ENCODE data around the gene SYCE3. TPM values are rescaled to one million over a fixed set of nuclear protein-coding genes. Genes with fewer than 3 reads are reported as not detected.

Gene SYCE3
- total RNA-seq, 1 donor: not detected

DNA sequence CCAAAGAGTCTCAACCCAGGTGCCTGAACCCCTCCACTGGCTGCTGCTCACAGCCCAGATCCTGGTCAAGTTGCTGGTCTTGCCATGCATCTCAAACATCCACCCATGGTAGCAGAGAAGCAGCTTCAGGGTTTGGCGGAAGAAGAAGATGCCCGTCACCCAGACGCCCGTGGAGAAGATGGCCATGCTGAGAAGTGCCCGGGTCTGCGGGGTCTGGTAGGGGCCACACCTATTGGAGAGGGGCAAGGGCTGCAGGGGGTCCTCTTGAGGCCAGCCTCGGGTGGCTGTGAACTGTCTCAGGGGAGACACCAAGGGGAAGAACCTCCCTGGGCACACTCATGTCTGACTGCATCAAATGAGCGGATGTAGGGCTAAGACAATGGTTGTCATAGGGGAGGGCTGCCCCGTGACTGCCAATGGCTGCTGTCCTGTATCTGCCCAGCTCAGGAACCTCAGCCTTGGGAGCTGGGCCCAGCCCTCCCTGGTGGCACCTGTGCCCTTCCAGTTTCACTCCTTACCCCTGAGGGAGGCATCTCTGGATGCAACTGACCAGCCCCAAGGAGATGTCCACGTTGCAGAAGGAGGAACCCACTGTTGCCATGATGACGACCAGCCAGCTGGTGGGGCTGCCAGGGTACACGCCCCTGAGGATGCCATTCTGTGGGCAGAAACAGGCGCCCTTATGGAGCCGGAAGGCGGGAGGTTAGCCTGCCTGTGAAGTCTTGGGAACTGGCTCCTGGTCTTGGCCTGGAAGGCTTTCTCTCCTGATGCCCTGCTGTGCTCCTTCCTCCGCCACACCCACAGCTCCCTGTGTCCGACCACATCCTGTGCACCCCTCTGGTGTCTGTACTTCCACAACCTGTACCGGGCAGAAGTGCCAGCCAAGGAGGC is 14.3 kb upstream of the SYCE3 start:
- DNase-seq (ENCODE audit: insufficient read length, low spot score, missing footprints): peak; percentile 89
- Histone ChIP-seq H3K36me3 (ENCODE audit: insufficient read depth, low read length) (peaks cover 7% of the 10 kb centered on the region), H3K27ac (ENCODE audit: low read depth, low read length) (no peak overlapping the region), H3K4me1 (ENCODE audit: insufficient read depth, low read length) (peaks cover 17% of the 10 kb centered on the region), H3K79me2 (ENCODE audit: insufficient read depth, low read length) (peaks cover 8% of the 10 kb centered on the region), H2AFZ (ENCODE audit: low read length) (no peak overlapping the region), H3K4me3 (ENCODE audit: insufficient read depth, low read length) (no peak overlapping the region), H4K20me1 (ENCODE audit: insufficient read depth, low read length) (no peaks in the 10 kb centered on the region), H3K27me3 (ENCODE audit: insufficient read depth, low read length) (no peaks in the 10 kb centered on the region), H3K4me2 (ENCODE audit: insufficient read depth, low read length) (no peak overlapping the region), H3K9me3 (ENCODE audit: low read depth, low read length) (no peaks in the 10 kb centered on the region)
- TF ChIP-seq, protein P1, sequence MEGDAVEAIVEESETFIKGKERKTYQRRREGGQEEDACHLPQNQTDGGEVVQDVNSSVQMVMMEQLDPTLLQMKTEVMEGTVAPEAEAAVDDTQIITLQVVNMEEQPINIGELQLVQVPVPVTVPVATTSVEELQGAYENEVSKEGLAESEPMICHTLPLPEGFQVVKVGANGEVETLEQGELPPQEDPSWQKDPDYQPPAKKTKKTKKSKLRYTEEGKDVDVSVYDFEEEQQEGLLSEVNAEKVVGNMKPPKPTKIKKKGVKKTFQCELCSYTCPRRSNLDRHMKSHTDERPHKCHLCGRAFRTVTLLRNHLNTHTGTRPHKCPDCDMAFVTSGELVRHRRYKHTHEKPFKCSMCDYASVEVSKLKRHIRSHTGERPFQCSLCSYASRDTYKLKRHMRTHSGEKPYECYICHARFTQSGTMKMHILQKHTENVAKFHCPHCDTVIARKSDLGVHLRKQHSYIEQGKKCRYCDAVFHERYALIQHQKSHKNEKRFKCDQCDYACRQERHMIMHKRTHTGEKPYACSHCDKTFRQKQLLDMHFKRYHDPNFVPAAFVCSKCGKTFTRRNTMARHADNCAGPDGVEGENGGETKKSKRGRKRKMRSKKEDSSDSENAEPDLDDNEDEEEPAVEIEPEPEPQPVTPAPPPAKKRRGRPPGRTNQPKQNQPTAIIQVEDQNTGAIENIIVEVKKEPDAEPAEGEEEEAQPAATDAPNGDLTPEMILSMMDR (IDR thresholded peaks at IDR 0.05; ENCODE audit: extremely low read depth, low read depth, low read length): no peak

DNA sequence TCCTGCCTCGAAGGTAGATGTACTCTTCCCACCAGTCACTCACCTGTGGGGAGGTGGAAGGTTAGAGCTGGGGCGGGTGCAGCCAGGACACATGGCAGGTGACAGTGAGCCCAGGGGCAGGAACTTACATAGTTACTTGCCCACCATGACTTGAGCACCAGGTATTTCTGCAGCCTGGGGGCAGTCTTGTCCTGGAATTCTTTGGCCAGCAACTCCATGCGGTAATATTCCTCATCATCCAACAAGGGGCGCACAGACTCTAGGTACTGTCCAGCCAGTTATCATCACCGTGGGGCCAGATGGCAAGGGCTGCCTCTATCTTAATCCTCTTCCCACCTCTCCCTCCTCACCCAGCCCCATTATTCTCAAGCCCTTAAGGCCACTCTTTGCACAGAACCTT is 13.4 kb upstream of the SYCE3 start:
- Histone ChIP-seq H3K9me3 (ENCODE audit: low read depth, low read length) (no peaks in the 10 kb centered on the region), H3K79me2 (ENCODE audit: insufficient read depth, low read length) (no peaks in the 10 kb centered on the region), H3K27ac (ENCODE audit: low read depth, low read length) (no peak overlapping the region), H2AFZ (ENCODE audit: low read length) (no peak overlapping the region), H3K36me3 (ENCODE audit: insufficient read depth, low read length) (peaks cover 7% of the 10 kb centered on the region), H3K4me2 (ENCODE audit: insufficient read depth, low read length) (no peak overlapping the region), H3K4me3 (ENCODE audit: insufficient read depth, low read length) (no peak overlapping the region), H4K20me1 (ENCODE audit: insufficient read depth, low read length) (no peaks in the 10 kb centered on the region), H3K4me1 (ENCODE audit: insufficient read depth, low read length) (peaks cover 11% of the 10 kb centered on the region), H3K27me3 (ENCODE audit: insufficient read depth, low read length) (no peaks in the 10 kb centered on the region)
- TF ChIP-seq, protein P1 (IDR thresholded peaks at IDR 0.05; ENCODE audit: extremely low read depth, low read depth, low read length): peak; percentile 41
- DNase-seq (ENCODE audit: insufficient read length, low spot score, missing footprints): peak; percentile 90

DNA sequence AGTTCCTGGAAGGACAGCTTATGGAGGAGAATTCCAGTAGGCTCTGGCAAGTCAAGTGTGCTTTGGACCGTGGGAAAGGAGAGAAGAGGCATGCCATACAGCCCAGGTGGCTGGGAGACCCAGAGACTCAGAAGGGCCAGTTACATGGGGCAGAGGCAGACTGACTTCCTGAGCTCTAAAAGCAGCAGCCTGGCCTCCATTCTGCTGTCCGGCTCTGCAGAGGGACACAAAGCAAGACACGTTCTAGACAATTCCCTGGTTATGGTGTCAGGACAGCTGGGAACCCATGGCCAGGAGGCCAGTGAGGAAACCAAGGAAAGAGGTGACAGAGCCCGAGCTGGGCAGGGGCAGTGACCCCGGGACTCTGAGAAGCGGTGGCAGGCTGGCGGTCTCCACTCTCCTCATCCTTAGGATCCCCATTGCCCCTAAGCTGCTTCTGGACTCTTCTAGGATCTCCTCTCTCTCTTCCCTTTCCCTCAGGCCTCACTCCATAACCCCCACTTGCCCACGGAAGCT is 12.8 kb upstream of the SYCE3 start:
- no peak overlapping the region for H3K4me2 ChIP-seq (ENCODE audit: insufficient read depth, low read length)
- no peaks in the 10 kb centered on the region for H4K20me1 ChIP-seq (ENCODE audit: insufficient read depth, low read length)
- H2AFZ ChIP-seq (ENCODE audit: low read length): no peak overlapping the region
- no peak overlapping the region for H3K4me3 ChIP-seq (ENCODE audit: insufficient read depth, low read length)
- TF ChIP-seq, protein P1 (IDR thresholded peaks at IDR 0.05; ENCODE audit: extremely low read depth, low read depth, low read length): no peak
- peak; percentile 80 for DNase-seq (ENCODE audit: insufficient read length, low spot score, missing footprints)
- H3K9me3 ChIP-seq (ENCODE audit: low read depth, low read length): no peaks in the 10 kb centered on the region
- peaks cover 11% of the 10 kb centered on the region for H3K4me1 ChIP-seq (ENCODE audit: insufficient read depth, low read length)
- H3K27ac ChIP-seq (ENCODE audit: low read depth, low read length): no peak overlapping the region
- no peaks in the 10 kb centered on the region for H3K27me3 ChIP-seq (ENCODE audit: insufficient read depth, low read length)
- no peaks in the 10 kb centered on the region for H3K79me2 ChIP-seq (ENCODE audit: insufficient read depth, low read length)
- peaks cover 7% of the 10 kb centered on the region for H3K36me3 ChIP-seq (ENCODE audit: insufficient read depth, low read length)

DNA sequence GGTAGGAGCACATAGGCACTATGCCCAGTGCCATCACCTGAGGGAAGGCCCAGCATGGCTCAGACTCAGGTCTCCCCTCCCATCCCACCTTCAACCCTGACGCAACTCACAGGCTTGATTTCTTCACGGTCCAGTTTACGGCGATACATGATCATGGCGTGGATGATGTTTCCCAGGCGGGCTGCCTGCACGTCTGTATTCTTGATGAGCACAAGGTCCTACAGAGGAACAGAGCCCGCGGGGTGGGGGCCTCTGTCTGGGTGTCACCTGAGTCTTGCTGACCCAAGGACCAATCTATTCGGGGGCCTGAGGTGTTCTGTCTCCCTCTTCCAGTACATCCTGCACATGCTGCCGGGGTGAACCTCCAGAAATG is 11.7 kb upstream of the SYCE3 start:
- H3K27me3 ChIP-seq (ENCODE audit: insufficient read depth, low read length): no peaks in the 10 kb centered on the region
- TF ChIP-seq, protein P1 (IDR thresholded peaks at IDR 0.05; ENCODE audit: extremely low read depth, low read depth, low read length): no peak
- peak; percentile 78 for DNase-seq (ENCODE audit: insufficient read length, low spot score, missing footprints)
- no peak overlapping the region for H2AFZ ChIP-seq (ENCODE audit: low read length)
- no peaks in the 10 kb centered on the region for H3K79me2 ChIP-seq (ENCODE audit: insufficient read depth, low read length)
- no peaks in the 10 kb centered on the region for H3K36me3 ChIP-seq (ENCODE audit: insufficient read depth, low read length)
- H3K4me2 ChIP-seq (ENCODE audit: insufficient read depth, low read length): no peak overlapping the region
- H4K20me1 ChIP-seq (ENCODE audit: insufficient read depth, low read length): no peaks in the 10 kb centered on the region
- no peak overlapping the region for H3K4me3 ChIP-seq (ENCODE audit: insufficient read depth, low read length)
- H3K27ac ChIP-seq (ENCODE audit: low read depth, low read length): no peak overlapping the region
- peaks cover 11% of the 10 kb centered on the region for H3K4me1 ChIP-seq (ENCODE audit: insufficient read depth, low read length)
- no peaks in the 10 kb centered on the region for H3K9me3 ChIP-seq (ENCODE audit: low read depth, low read length)
